Heart left ventricle (tissue), 13 donors: ENCODE data around the gene ATPAF1.

Source experiments
- CTCF ChIP-seq, 12 donors: fragments of 200-600 bp; sonication (generic) in 4 of 12; IDR thresholded peaks; one replicate each; pipeline versions ENCODE4 v1.5.0 to v1.8.0; 2018 to 2022; ENCODE audit warnings: antibody characterized with exemption in 12 of 12, mild to moderate bottlenecking in 5 of 12
- POLR2A ChIP-seq, 2 donors: fragments of 450-650 bp; IDR thresholded peaks; one replicate each; pipeline ENCODE4 v1.6.1; 2017; ENCODE audit warnings: antibody characterized with exemption in 2 of 2, mild to moderate bottlenecking in 2 of 2, moderate library complexity in 2 of 2
- donor health status: ischemic (EF 13 %, LVEDD 7.1; RV severe dilation, severe dysfunction).
- donor health status: DM: no; HTN: yes; CAD: no.
- donor health status: DM: no; HTN: no; CAD: no.
- donor health status: ischemic (EF 25% LVEDD 6.9; RV normal size, moderate dysfunction).
- donor health status: ischemic (EF 25% LVEDD 5.7; RV mildly dilated, moderate dysfunction).
- donor health status: ischemic (EF 35%, LVEDD 5.7; RV mildly dilated, moderate dysfunction).
- donor health status: nonischemic (EF 11% LVEDD 7.7; RV severe dilation, severe dysfunction).
- donor health status: DM: yes; HTN: yes; CAD: no.
- donor health status: PGD.
- donor health status: ischemic (EF 29% LVEDD 5.4; RV normal size, mild dysfunction).
- donor health status: nonischemic (EF 23%, LVEDD 6.1; RV moderate dilation, normal function).

GRCh38 chr1:46619656-46620258 is 48.4 kb downstream of the ATPAF1 start:
- TF ChIP-seq CTCF (IDR thresholded peaks at IDR 0.05) (no peak), POLR2A (IDR thresholded peaks at IDR 0.05) (no peak)
